Ishikawa (cell line): ENCODE results near the gene NAALAD2.
A peak's percentile ranks its signal among the peaks of the same experiment; 100 is the strongest.
"Not testable (repeated sequence)": the region's sequence is repeated elsewhere in the genome, so short reads cannot be mapped to it uniquely, and the experiment has no call there.

Experiments used
- CEBPB ChIP-seq: IDR thresholded peaks from 2 replicates; pipeline ENCODE4 v1.6.1; 2012
- CREB1 ChIP-seq: IDR thresholded peaks from 2 replicates; pipeline ENCODE4 v1.6.1; 2012; ENCODE audit warnings: low read depth
- EGR1 ChIP-seq: IDR thresholded peaks from 2 replicates; pipeline ENCODE4 v1.6.1; 2012
- EP300 ChIP-seq: IDR thresholded peaks from 2 replicates; pipeline ENCODE4 v1.6.1; 2012; ENCODE audit warnings: borderline replicate concordance
- FOXM1 ChIP-seq: IDR thresholded peaks from 2 replicates; pipeline ENCODE4 v1.6.1; 2012; ENCODE audit warnings: low read depth, borderline replicate concordance
- MAX ChIP-seq: IDR thresholded peaks from 2 replicates; pipeline ENCODE4 v1.6.1; 2012
- NFIC ChIP-seq: IDR thresholded peaks from 2 replicates; pipeline ENCODE4 v1.6.1; 2012
- RAD21 ChIP-seq: IDR thresholded peaks from 2 replicates; pipeline ENCODE4 v1.6.1; 2012; ENCODE audit warnings: low read depth
- TAF1 ChIP-seq: IDR thresholded peaks from 2 replicates; pipeline ENCODE4 v1.6.1; 2012; ENCODE audit warnings: low read depth, mild to moderate bottlenecking
- TCF12 ChIP-seq: IDR thresholded peaks from 2 replicates; pipeline ENCODE4 v1.6.1; 2012; ENCODE audit warnings: low read depth
- TEAD4 ChIP-seq: IDR thresholded peaks from 2 replicates; pipeline ENCODE4 v1.6.1; 2012
- USF1 ChIP-seq: IDR thresholded peaks from 2 replicates; pipeline ENCODE4 v1.6.1; 2012
- YY1 ChIP-seq: IDR thresholded peaks from 2 replicates; pipeline ENCODE4 v1.6.1; 2012; ENCODE audit warnings: low read depth
- ZBTB7A ChIP-seq: IDR thresholded peaks from 2 replicates; pipeline ENCODE4 v1.6.1; 2012; ENCODE audit warnings: low read depth
- TF ChIP-seq, protein P1 (sequence below): IDR thresholded peaks from 2 replicates; pipeline ENCODE4 v1.6.1; 2012; ENCODE audit warnings: low read depth, mild to moderate bottlenecking

NAALAD2 gene

GRCh38 chr11:90134478-90135003, at the start of gene NAALAD2:
Gene NAALAD2 (plus strand): TSS chr11:90134663. CDS start chr11:90134759, 96 bp downstream.
- TF ChIP-seq FOXM1, result no peak

DNA sequence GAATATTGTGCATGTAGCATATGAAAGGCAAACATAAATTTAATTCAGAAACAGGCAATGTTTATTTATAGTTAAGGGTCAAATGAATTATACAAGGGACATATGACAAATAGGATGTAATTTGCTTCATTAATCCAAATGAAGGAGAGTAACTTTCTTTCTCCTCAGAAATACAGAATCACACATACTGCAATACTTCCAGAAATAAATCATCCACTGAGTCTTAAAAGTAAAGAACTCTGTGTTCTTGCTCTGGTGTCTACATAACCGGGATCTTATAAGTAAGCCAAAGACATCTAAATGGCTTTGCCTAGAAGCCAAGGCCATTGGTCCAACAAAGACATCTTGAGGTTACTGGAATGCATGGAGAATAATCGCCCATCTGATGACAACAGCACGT, 48.8 kb upstream of the NAALAD2 start, which contains the start of gene UBTFL1:
Gene UBTFL1 (plus strand): TSS at position 301 of the 400 bp plus-strand sequence. CDS start 0 bp downstream, at position 301.
- TF ChIP-seq CEBPB, TAF1, FOXM1: not testable (repeated sequence)

GRCh38 chr11:90100431-90100830, 34.0 kb upstream of the NAALAD2 start:
- TF ChIP-seq NFIC (no peak), MAX (no peak), CEBPB (no peak), YY1 (no peak), EP300 (no peak), TCF12 (no peak), TAF1 (no peak), EGR1 (no peak), TEAD4 (no peak), ZBTB7A (no peak), CREB1 (no peak), RAD21 (no peak), USF1 (no peak), FOXM1 (no peak)
- TF ChIP-seq, protein P1, sequence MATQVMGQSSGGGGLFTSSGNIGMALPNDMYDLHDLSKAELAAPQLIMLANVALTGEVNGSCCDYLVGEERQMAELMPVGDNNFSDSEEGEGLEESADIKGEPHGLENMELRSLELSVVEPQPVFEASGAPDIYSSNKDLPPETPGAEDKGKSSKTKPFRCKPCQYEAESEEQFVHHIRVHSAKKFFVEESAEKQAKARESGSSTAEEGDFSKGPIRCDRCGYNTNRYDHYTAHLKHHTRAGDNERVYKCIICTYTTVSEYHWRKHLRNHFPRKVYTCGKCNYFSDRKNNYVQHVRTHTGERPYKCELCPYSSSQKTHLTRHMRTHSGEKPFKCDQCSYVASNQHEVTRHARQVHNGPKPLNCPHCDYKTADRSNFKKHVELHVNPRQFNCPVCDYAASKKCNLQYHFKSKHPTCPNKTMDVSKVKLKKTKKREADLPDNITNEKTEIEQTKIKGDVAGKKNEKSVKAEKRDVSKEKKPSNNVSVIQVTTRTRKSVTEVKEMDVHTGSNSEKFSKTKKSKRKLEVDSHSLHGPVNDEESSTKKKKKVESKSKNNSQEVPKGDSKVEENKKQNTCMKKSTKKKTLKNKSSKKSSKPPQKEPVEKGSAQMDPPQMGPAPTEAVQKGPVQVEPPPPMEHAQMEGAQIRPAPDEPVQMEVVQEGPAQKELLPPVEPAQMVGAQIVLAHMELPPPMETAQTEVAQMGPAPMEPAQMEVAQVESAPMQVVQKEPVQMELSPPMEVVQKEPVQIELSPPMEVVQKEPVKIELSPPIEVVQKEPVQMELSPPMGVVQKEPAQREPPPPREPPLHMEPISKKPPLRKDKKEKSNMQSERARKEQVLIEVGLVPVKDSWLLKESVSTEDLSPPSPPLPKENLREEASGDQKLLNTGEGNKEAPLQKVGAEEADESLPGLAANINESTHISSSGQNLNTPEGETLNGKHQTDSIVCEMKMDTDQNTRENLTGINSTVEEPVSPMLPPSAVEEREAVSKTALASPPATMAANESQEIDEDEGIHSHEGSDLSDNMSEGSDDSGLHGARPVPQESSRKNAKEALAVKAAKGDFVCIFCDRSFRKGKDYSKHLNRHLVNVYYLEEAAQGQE, result no peak

DNA sequence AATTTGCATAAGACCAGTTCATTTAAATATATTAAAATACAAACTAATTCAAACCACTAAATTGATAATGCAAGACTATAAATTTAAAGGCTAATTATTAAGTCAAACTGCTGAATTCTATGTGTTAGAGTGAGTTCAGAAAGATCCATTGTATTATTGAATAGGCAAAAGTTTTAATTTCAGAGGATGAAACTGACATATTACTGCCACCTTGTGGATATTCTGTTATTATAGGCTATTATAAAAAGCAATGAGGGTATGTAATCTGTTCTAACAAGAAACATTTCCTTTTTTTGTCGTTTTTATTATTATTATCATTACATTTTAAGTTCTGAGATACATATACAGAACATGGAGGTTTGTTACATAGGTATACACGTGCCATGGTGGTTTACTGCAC, 20.9 kb upstream of the NAALAD2 start:
- TF ChIP-seq, protein P1, result no peak
- peak; percentile 48 for TF ChIP-seq RAD21

GRCh38 chr11:90120191-90120590, 14.3 kb upstream of the NAALAD2 start:
- no peak for TF ChIP-seq YY1
- no peak for TF ChIP-seq TCF12
- no peak for TF ChIP-seq TEAD4
- TF ChIP-seq FOXM1, result no peak
- TF ChIP-seq TAF1, result no peak
- no peak for TF ChIP-seq CEBPB
- no peak for TF ChIP-seq EGR1
- TF ChIP-seq USF1, result no peak
- TF ChIP-seq MAX, result no peak
- no peak for TF ChIP-seq EP300
- no peak for TF ChIP-seq ZBTB7A
- no peak for TF ChIP-seq CREB1
- TF ChIP-seq, protein P1, result no peak
- no peak for TF ChIP-seq NFIC
- no peak for TF ChIP-seq RAD21
